GM23338 (cell line): ENCODE measurements around the gene ZSCAN1. TPM values are rescaled to one million over a fixed set of nuclear protein-coding genes. Genes with fewer than 3 reads are reported as not detected.
A peak's percentile ranks its signal among the peaks of the same experiment; 100 is the strongest.

Experiments
- ATAC-seq: fragments of 200-7000 bp; cut with Tn5 transposase; 3 replicates; pipeline ENCODE4 v1.9.1; 2020
- DNase-seq: peaks from one replicate; pipeline ENCODE4 v3.0.0-alpha.2; 2015; ENCODE audit warnings: low spot score
- H2AFZ ChIP-seq: fragments of 200-600 bp; sonication (generic); 2 replicates; pipeline ENCODE4 v1.8.0; 2016; ENCODE audit warnings: antibody characterized with exemption, mild to moderate bottlenecking, moderate library complexity
- H3F3A ChIP-seq: fragments of 200-600 bp; sonication (generic); replicated peaks from 2 replicates; pipeline ENCODE4 v1.8.0; 2017; ENCODE audit warnings: antibody characterized with exemption, mixed run types, low read depth
- H3K27ac ChIP-seq: fragments of 200-600 bp; sonication (generic); 2 replicates; pipeline ENCODE4 v1.6.1; 2016; ENCODE audit warnings: low read depth
- H3K27me3 ChIP-seq: fragments of 200-600 bp; sonication (generic); 2 replicates; pipeline ENCODE4 v1.8.0; 2016; ENCODE audit warnings: mild to moderate bottlenecking, mixed run types, moderate library complexity; ENCODE audit not compliant: insufficient read depth
- H3K36me3 ChIP-seq: fragments of 200-600 bp; sonication (generic); 2 replicates; pipeline ENCODE4 v1.8.0; 2016; ENCODE audit warnings: mild to moderate bottlenecking; ENCODE audit not compliant: insufficient read depth
- H3K4me1 ChIP-seq: fragments of 200-600 bp; sonication (generic); 2 replicates; pipeline ENCODE4 v1.8.0; 2016; ENCODE audit warnings: mild to moderate bottlenecking, moderate library complexity; ENCODE audit not compliant: insufficient read depth
- H3K4me2 ChIP-seq: fragments of 200-600 bp; sonication (generic); 2 replicates; pipeline ENCODE4 v1.7.1; 2017; ENCODE audit warnings: mixed run types
- H3K4me3 ChIP-seq: fragments of 200-600 bp; sonication (generic); 2 replicates; pipeline ENCODE4 v1.6.1; 2016; ENCODE audit warnings: mixed run types
- H3K79me2 ChIP-seq: fragments of 200-600 bp; sonication (generic); replicated peaks from 2 replicates; pipeline ENCODE4 v1.8.0; 2017; ENCODE audit warnings: mild to moderate bottlenecking; ENCODE audit not compliant: insufficient read depth
- H3K9me2 ChIP-seq: fragments of 200-600 bp; sonication (generic); 2 replicates; pipeline ENCODE4 v1.8.0; 2017; ENCODE audit not compliant: insufficient read depth
- H4K20me1 ChIP-seq: fragments of 200-600 bp; sonication (generic); replicated peaks from 2 replicates; pipeline ENCODE4 v1.8.0; 2017; ENCODE audit warnings: mild to moderate bottlenecking; ENCODE audit not compliant: insufficient read depth
- H3K27ac Mint-ChIP-seq: 2 replicates; pipeline ENCODE4 v1.8.0; 2020; ENCODE audit warnings: inconsistent platforms, mild to moderate bottlenecking, moderate library complexity, mixed read lengths
- H3K27me3 Mint-ChIP-seq: 3 replicates; pipeline ENCODE4 v1.8.0; 2022; ENCODE audit warnings: low read depth, mild to moderate bottlenecking, moderate library complexity, mixed read lengths, inconsistent platforms; ENCODE audit not compliant: insufficient read depth, poor library complexity
- H3K36me3 Mint-ChIP-seq: 3 replicates; pipeline ENCODE4 v1.8.0; 2021; ENCODE audit warnings: low read depth, mild to moderate bottlenecking, inconsistent platforms, moderate library complexity, mixed read lengths
- H3K4me1 Mint-ChIP-seq: 3 replicates; pipeline ENCODE4 v1.8.0; 2020; ENCODE audit warnings: mild to moderate bottlenecking, inconsistent platforms, mixed read lengths
- H3K4me3 Mint-ChIP-seq: 3 replicates; pipeline ENCODE4 v1.8.0; 2021; ENCODE audit warnings: moderate library complexity, mild to moderate bottlenecking, inconsistent platforms, mixed read lengths
- H3K9me3 Mint-ChIP-seq: 3 replicates; pipeline ENCODE4 v1.8.0; 2020; ENCODE audit warnings: moderate library complexity, mild to moderate bottlenecking, inconsistent platforms, mixed read lengths
- CREB1 ChIP-seq: fragments of 250-450 bp; sonication (Bioruptor Pico); IDR thresholded peaks from 2 replicates; pipeline ENCODE4 v1.5.0; 2020; ENCODE audit warnings: low read depth, mild to moderate bottlenecking, moderate library complexity
- JUNB ChIP-seq: IDR thresholded peaks from one replicate; pipeline ENCODE4 v1.6.1; 2016; ENCODE audit warnings: antibody characterized with exemption; ENCODE audit not compliant: unreplicated experiment
- POLR2AphosphoS5 ChIP-seq: IDR thresholded peaks from 2 replicates; pipeline ENCODE4 v1.6.1; 2016; ENCODE audit warnings: antibody characterized with exemption, low read depth
- STAT1 ChIP-seq: IDR thresholded peaks from one replicate; pipeline ENCODE4 v1.6.1; 2016; ENCODE audit warnings: antibody characterized with exemption; ENCODE audit not compliant: unreplicated experiment
- polyA plus RNA-seq: library from polyadenylated mRNA; unstranded; fragments of >200 nt; fragmentation: Nextera tagmentation; extraction: Ambion mirVana; gene quantifications from 2 replicates; pipeline ENCODE4 v1.2.1, GENCODE V29; 2016
- total RNA-seq: library from RNA; depleted of rRNA; stranded (reverse); fragments of >200 nt; shearing (Covaris generic); gene quantifications from 2 replicates; pipeline ENCODE4 v1.2.3, GENCODE V29; 2014
- TF ChIP-seq, protein P1 (sequence below), 2 experiments: fragments of 200-600 bp in 1 of 2; sonication (generic) in 1 of 2; conservative IDR thresholded peaks; 2 replicates each; pipeline versions ENCODE4 v1.5.1 to v1.6.1; 2016 to 2017; ENCODE audit warnings: antibody characterized with exemption in 2 of 2, low read depth in 2 of 2, mild to moderate bottlenecking in 2 of 2, moderate library complexity in 1 of 2
- TF ChIP-seq, protein P2 (sequence below): fragments of 250-450 bp; sonication (Bioruptor Pico); IDR thresholded peaks from 2 replicates; pipeline ENCODE4 v1.5.0; 2020; ENCODE audit warnings: mild to moderate bottlenecking, moderate library complexity

Gene ZSCAN1
- total and polyA plus RNA-seq, 2 experiments from 2014 or later = 1.5 to 3.9 TPM

DNA sequence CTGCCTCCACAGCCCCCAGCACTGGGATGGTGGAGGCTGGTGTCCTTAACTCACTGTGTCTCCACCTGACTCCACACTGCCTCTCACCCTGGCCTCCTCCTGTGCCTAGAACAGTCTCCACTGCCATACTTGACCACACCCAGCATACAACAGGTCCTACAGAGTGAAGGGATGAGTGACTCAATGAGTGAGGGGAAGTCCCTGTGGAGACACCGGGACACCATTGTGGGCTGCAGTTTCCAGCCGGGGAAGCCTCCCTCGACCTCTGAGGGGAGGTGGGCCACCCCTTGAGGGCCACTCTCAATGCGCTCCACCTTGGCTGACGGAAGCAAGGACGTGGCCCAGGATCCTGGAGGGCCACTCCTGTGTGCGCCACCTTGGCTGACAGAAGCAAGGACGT lies 22.4 kb downstream of the ZSCAN1 start:
- Mint-ChIP-seq H3K36me3 (peaks cover 40% of the 10 kb centered on the region), H3K27me3 (peaks cover 13% of the 10 kb centered on the region), H3K4me3 (no peak overlapping the region), H3K4me1 (peaks cover 8% of the 10 kb centered on the region), H3K27ac (no peak overlapping the region), H3K9me3 (peaks cover 79% of the 10 kb centered on the region)
- DNase-seq (no peak), ATAC-seq (no peak)
- Histone ChIP-seq H3F3A (0 out of 2 replicates have a peak, but pooled peaks cover 4% of the 10 kb centered on the region), H3K4me3 (no peak overlapping the region), H3K9me2 (0 out of 2 replicates have a peak, but pooled peaks cover 6% of the 10 kb centered on the region), H3K36me3 (no peaks in the 10 kb centered on the region), H3K4me2 (no peak overlapping the region), H3K79me2 (no peaks in the 10 kb centered on the region), H3K27me3 (no peaks in the 10 kb centered on the region), H3K4me1 (peaks cover 16% of the 10 kb centered on the region), H3K27ac (no peak overlapping the region), H2AFZ (0 out of 2 replicates have a peak overlapping the region, but pooled peaks have one; percentile 99), H4K20me1 (no peaks in the 10 kb centered on the region)
- TF ChIP-seq, protein P1, sequence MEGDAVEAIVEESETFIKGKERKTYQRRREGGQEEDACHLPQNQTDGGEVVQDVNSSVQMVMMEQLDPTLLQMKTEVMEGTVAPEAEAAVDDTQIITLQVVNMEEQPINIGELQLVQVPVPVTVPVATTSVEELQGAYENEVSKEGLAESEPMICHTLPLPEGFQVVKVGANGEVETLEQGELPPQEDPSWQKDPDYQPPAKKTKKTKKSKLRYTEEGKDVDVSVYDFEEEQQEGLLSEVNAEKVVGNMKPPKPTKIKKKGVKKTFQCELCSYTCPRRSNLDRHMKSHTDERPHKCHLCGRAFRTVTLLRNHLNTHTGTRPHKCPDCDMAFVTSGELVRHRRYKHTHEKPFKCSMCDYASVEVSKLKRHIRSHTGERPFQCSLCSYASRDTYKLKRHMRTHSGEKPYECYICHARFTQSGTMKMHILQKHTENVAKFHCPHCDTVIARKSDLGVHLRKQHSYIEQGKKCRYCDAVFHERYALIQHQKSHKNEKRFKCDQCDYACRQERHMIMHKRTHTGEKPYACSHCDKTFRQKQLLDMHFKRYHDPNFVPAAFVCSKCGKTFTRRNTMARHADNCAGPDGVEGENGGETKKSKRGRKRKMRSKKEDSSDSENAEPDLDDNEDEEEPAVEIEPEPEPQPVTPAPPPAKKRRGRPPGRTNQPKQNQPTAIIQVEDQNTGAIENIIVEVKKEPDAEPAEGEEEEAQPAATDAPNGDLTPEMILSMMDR (conservative IDR thresholded peaks at IDR 0.05; ENCODE audit: low read depth in 2 of 2) = no peak
- TF ChIP-seq, protein P2, sequence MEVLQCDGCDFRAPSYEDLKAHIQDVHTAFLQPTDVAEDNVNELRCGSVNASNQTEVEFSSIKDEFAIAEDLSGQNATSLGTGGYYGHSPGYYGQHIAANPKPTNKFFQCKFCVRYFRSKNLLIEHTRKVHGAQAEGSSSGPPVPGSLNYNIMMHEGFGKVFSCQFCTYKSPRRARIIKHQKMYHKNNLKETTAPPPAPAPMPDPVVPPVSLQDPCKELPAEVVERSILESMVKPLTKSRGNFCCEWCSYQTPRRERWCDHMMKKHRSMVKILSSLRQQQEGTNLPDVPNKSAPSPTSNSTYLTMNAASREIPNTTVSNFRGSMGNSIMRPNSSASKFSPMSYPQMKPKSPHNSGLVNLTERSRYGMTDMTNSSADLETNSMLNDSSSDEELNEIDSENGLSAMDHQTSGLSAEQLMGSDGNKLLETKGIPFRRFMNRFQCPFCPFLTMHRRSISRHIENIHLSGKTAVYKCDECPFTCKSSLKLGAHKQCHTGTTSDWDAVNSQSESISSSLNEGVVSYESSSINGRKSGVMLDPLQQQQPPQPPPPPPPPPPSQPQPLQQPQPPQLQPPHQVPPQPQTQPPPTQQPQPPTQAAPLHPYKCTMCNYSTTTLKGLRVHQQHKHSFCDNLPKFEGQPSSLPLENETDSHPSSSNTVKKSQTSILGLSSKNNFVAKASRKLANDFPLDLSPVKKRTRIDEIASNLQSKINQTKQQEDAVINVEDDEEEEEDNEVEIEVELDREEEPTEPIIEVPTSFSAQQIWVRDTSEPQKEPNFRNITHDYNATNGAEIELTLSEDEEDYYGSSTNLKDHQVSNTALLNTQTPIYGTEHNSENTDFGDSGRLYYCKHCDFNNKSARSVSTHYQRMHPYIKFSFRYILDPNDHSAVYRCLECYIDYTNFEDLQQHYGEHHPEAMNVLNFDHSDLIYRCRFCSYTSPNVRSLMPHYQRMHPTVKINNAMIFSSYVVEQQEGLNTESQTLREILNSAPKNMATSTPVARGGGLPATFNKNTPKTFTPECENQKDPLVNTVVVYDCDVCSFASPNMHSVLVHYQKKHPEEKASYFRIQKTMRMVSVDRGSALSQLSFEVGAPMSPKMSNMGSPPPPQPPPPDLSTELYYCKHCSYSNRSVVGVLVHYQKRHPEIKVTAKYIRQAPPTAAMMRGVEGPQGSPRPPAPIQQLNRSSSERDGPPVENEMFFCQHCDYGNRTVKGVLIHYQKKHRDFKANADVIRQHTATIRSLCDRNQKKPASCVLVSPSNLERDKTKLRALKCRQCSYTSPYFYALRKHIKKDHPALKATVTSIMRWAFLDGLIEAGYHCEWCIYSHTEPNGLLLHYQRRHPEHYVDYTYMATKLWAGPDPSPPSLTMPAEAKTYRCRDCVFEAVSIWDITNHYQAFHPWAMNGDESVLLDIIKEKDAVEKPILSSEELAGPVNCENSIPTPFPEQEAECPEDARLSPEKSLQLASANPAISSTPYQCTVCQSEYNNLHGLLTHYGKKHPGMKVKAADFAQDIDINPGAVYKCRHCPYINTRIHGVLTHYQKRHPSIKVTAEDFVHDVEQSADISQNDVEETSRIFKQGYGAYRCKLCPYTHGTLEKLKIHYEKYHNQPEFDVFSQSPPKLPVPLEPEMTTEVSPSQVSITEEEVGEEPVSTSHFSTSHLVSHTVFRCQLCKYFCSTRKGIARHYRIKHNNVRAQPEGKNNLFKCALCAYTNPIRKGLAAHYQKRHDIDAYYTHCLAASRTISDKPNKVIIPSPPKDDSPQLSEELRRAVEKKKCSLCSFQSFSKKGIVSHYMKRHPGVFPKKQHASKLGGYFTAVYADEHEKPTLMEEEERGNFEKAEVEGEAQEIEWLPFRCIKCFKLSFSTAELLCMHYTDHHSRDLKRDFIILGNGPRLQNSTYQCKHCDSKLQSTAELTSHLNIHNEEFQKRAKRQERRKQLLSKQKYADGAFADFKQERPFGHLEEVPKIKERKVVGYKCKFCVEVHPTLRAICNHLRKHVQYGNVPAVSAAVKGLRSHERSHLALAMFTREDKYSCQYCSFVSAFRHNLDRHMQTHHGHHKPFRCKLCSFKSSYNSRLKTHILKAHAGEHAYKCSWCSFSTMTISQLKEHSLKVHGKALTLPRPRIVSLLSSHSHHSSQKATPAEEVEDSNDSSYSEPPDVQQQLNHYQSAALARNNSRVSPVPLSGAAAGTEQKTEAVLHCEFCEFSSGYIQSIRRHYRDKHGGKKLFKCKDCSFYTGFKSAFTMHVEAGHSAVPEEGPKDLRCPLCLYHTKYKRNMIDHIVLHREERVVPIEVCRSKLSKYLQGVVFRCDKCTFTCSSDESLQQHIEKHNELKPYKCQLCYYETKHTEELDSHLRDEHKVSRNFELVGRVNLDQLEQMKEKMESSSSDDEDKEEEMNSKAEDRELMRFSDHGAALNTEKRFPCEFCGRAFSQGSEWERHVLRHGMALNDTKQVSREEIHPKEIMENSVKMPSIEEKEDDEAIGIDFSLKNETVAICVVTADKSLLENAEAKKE = no peak
- TF ChIP-seq STAT1 (no peak), JUNB (no peak), POLR2AphosphoS5 (no peak), CREB1 (CRISPR knock-in tag) (no peak)
